Measurements from ENCODE around the gene STK32A. TPM values are rescaled to one million over a fixed set of nuclear protein-coding genes. Genes with fewer than 3 reads are reported as not detected.

STK32A gene
- total RNA-seq, 2 experiments from 2014 or later = not detected

- no peaks in the 10 kb centered on the region for H3K9me3 Mint-ChIP-seq
- H3K4me3 ChIP-seq (ENCODE audit: low read length) = no peak overlapping the region
- no peak overlapping the region for H3K27ac ChIP-seq (ENCODE audit: low read depth in 1 of 2, low read length in 2 of 2)
- no peaks in the 10 kb centered on the region for H3K4me1 ChIP-seq (ENCODE audit: insufficient read depth, low read length)
- ChIA-PET POLR2A (no interaction called here), CTCF (no interaction called here)
- no peak overlapping the region for H3K4me3 Mint-ChIP-seq
- H3K36me3 Mint-ChIP-seq (ENCODE audit: low read depth) = no peaks in the 10 kb centered on the region
- no peaks in the 10 kb centered on the region for H3K4me1 Mint-ChIP-seq (ENCODE audit: low read depth)
- H3K27me3 Mint-ChIP-seq = no peaks in the 10 kb centered on the region
- no peak overlapping the region for H3K27ac Mint-ChIP-seq
- H3K9me3 ChIP-seq (ENCODE audit: control insufficient read depth in 1 of 2, insufficient read depth in 1 of 2, low read length in 2 of 2) = peaks cover 0 to 4% of the 10 kb centered on the region in 2 experiments
- ATAC-seq (ENCODE audit: poor library complexity) (no peak), DNase-seq (no peak)
- intact Hi-C loops (cut with DNase I, micrococcal nuclease) = no loop called here
- H3K36me3 ChIP-seq (ENCODE audit: insufficient read depth, low read length) = no peaks in the 10 kb centered on the region
- TF ChIP-seq CTCF (IDR thresholded peaks at IDR 0.05) = no peak
- no peaks in the 10 kb centered on the region for H3K27me3 ChIP-seq (ENCODE audit: control insufficient read depth in 1 of 2, insufficient read depth in 2 of 2, low read length in 2 of 2)
Measured at GRCh38 chr5:147400881-147401280, 166.1 kb downstream of the STK32A start.

GRCh38 chr5:147403651-147404640, 169.1 kb downstream of the STK32A start:
- Histone ChIP-seq H3K27me3 (ENCODE audit: control insufficient read depth in 1 of 2, insufficient read depth in 2 of 2, low read length in 2 of 2) (no peaks in the 10 kb centered on the region), H3K36me3 (ENCODE audit: insufficient read depth, low read length) (no peaks in the 10 kb centered on the region), H3K27ac (ENCODE audit: low read depth in 1 of 2, low read length in 2 of 2) (no peak overlapping the region), H3K4me1 (ENCODE audit: insufficient read depth, low read length) (no peaks in the 10 kb centered on the region), H3K4me3 (ENCODE audit: low read length) (no peak overlapping the region), H3K9me3 (ENCODE audit: control insufficient read depth in 1 of 2, insufficient read depth in 1 of 2, low read length in 2 of 2) (no peaks in the 10 kb centered on the region)
- Mint-ChIP-seq H3K9me3 (no peaks in the 10 kb centered on the region), H3K4me3 (no peak overlapping the region), H3K27me3 (no peaks in the 10 kb centered on the region), H3K27ac (no peak overlapping the region), H3K36me3 (ENCODE audit: low read depth) (no peaks in the 10 kb centered on the region), H3K4me1 (ENCODE audit: low read depth) (no peaks in the 10 kb centered on the region)
- ChIA-PET CTCF (interaction anchor here (1.0 kb wide), 1 partner anchor 22 kb away, joined by 3 read pairs; no protein-coding TSS in a partner anchor), POLR2A (no interaction called here)
- ATAC-seq (ENCODE audit: poor library complexity) (no peak), DNase-seq (peak in 2 of 14 experiments; percentile 31 to 52)
- intact Hi-C loops (cut with DNase I, micrococcal nuclease) = no loop called here
- TF ChIP-seq CTCF (IDR thresholded peaks at IDR 0.05) = no peak

GRCh38 chr5:147404706-147405105, 169.9 kb downstream of the STK32A start:
- Mint-ChIP-seq H3K36me3 (ENCODE audit: low read depth) (no peaks in the 10 kb centered on the region), H3K27ac (no peak overlapping the region), H3K9me3 (no peaks in the 10 kb centered on the region), H3K27me3 (no peaks in the 10 kb centered on the region), H3K4me1 (ENCODE audit: low read depth) (no peaks in the 10 kb centered on the region), H3K4me3 (no peak overlapping the region)
- TF ChIP-seq CTCF (IDR thresholded peaks at IDR 0.05) = no peak
- ATAC-seq (ENCODE audit: poor library complexity) (no peak), DNase-seq (no peak)
- POLR2A ChIA-PET = no interaction called here
- Histone ChIP-seq H3K36me3 (ENCODE audit: insufficient read depth, low read length) (no peaks in the 10 kb centered on the region), H3K27me3 (ENCODE audit: control insufficient read depth in 1 of 2, insufficient read depth in 2 of 2, low read length in 2 of 2) (no peaks in the 10 kb centered on the region), H3K9me3 (ENCODE audit: control insufficient read depth in 1 of 2, insufficient read depth in 1 of 2, low read length in 2 of 2) (no peaks in the 10 kb centered on the region), H3K4me3 (ENCODE audit: low read length) (no peak overlapping the region), H3K4me1 (ENCODE audit: insufficient read depth, low read length) (no peaks in the 10 kb centered on the region), H3K27ac (ENCODE audit: low read depth in 1 of 2, low read length in 2 of 2) (no peak overlapping the region)
- intact Hi-C loops (cut with DNase I, micrococcal nuclease) = no loop called here
- CTCF ChIA-PET = no interaction called here

Measured in CD4-positive, alpha-beta T cell (primary cell).